Activated T-cell treated with anti-CD3 and anti-CD28 coated beads for 1 hour (primary cell): ENCODE measurements around the gene TAOK1.

Experiments
- DNase-seq: peaks from one replicate; pipeline ENCODE4 v3.0.0-alpha.2; 2020; ENCODE audit warnings: low read depth

The TAOK1 gene

DNA sequence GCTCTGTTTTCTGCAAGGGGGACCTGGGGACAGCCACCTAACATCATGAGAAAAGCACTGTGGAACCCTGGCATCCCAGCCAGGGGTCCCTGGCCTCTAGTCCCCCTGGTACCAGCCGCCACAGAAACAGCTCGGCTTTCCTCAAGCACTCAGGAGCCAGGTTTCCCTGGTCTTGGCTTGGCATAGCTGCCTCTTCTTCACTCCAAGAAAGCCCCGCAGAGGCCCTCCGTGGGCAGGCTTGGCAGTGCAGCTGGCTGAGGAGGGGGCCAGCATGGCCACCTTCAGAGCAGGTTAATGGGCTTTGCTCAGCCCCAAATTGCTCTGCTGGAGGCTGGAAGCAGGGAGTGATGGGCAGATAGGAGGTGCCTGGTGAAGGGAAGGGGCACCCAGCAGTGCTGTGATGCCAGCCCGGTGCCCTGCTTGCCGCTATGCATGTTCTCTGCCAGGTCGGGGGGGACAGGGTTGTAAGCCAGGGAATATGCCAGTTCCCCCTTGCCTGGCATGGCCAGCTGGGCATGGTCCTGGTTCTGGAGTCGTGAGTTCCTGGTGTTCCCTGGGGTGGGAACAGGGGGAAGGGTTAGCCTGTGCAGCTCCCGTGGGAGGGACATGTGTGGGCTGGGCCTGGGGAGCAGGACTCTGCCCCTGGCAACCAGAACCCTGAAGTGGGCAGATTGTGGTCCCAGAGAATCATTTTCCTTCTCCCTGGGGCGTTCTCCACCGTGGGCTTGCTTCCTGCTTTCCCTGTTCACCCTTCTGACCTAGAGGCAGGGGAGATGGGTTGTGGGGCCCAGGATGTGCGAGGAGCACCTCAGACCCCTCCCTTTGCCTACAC is 206.0 kb downstream of the TAOK1 start:
- no peak for DNase-seq

DNA sequence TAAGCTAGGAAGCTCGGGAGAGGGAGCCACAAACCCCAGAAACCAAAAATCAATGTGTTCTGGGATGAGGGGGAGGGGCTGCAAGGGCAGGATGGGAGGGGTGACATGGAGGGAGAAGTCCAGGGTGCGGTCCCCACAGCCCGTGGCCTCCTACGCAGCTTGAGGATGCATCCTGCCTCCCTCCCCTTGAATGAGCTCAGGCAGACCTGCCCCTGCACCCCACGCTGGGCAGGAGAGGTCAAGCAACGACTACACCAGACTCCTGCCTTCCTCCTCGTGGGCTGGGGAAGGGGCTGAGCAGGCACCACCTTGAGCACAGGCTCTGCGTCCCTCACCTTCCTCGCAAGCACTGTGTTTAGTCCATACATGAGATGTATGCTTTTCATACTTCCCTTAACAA is 206.6 kb downstream of the TAOK1 start:
- no peak for DNase-seq

DNA sequence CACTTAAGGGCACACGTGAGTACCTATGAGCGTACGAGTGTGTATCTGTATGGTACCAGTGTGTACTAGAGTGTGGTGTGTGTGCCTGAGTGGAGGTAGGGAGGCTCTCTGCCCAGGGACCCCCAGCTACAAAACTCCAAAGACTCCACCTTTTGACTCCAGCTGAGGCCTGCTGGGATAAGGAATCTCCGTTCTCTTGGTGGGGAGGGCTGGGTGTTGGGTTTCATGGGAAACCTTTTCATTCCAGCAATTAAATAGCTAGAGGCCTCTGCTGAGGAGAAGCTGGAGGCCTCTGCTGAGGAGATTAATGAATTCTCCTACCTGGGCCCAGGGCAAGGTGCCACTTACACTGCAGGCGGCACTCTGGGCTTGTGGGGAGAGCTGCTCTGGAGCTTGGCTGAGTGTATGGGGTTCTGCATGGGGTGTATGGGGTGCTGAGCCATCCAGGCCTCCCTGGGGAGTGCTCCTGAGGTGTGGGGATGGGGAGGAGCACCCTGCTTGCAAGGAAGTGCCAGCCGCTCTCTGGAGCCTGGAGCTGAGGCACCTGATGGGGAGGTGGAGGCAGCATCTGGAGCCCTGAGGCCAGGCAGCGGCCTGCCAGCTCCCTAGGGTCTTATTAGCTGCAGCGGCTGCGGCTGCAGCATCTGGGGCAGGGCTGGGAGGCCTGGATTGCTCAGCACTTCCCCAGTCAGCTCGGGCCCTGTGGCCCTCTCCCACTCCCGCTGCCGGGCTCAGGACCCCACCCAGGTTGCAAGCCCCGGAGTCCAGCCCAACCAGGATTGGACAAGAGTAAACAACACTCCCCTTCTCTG is 207.4 kb downstream of the TAOK1 start:
- no peak for DNase-seq
